Astrocyte of the cerebellum (primary cell): ENCODE measurements around the gene CSF2RB.

Experiments
- DNase-seq: peaks from one replicate; pipeline ENCODE4 v3.0.0-alpha.2; 2011; ENCODE audit warnings: low read depth
- H3K4me3 ChIP-seq: 2 replicates; pipeline ENCODE4 v1.5.1; 2011; ENCODE audit warnings: mild to moderate bottlenecking, low read depth, low read length, moderate library complexity
- in situ Hi-C: cut with HindIII; loops from 2 replicates; pipeline ENCODE4 v1.10.0; 2017; ENCODE audit warnings: low sequenced_read_pairs
- TF ChIP-seq, protein P1 (sequence below): IDR thresholded peaks from 2 replicates; pipeline ENCODE4 v1.5.1; 2012; ENCODE audit warnings: low read length, low read depth, moderate library complexity, mild to moderate bottlenecking; ENCODE audit errors: missing control alignments

The CSF2RB gene

DNA sequence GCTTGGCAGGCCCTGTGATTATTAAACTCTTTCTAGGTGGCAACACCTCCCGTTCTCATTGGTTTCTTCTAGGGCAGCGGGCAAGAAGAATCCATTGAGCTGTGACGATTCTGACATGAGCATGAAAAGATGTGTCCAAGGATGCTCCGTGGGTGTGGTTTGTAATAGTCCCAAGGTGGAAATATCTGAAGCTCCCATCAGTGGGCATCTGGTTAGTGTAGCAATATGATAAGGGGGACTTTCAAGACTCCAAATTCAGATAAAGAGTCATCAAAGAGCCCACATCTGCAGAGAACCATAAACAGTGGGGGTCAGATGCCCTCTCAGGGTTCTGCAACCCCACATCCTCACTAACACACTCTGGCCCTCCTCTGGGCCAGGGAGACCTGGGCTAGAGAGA lies 63.2 kb downstream of the CSF2RB start:
- H3K4me3 ChIP-seq = no peak overlapping the region
- in situ Hi-C loops = no loop called here
- no peak for DNase-seq
- TF ChIP-seq, protein P1, sequence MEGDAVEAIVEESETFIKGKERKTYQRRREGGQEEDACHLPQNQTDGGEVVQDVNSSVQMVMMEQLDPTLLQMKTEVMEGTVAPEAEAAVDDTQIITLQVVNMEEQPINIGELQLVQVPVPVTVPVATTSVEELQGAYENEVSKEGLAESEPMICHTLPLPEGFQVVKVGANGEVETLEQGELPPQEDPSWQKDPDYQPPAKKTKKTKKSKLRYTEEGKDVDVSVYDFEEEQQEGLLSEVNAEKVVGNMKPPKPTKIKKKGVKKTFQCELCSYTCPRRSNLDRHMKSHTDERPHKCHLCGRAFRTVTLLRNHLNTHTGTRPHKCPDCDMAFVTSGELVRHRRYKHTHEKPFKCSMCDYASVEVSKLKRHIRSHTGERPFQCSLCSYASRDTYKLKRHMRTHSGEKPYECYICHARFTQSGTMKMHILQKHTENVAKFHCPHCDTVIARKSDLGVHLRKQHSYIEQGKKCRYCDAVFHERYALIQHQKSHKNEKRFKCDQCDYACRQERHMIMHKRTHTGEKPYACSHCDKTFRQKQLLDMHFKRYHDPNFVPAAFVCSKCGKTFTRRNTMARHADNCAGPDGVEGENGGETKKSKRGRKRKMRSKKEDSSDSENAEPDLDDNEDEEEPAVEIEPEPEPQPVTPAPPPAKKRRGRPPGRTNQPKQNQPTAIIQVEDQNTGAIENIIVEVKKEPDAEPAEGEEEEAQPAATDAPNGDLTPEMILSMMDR = no peak

DNA sequence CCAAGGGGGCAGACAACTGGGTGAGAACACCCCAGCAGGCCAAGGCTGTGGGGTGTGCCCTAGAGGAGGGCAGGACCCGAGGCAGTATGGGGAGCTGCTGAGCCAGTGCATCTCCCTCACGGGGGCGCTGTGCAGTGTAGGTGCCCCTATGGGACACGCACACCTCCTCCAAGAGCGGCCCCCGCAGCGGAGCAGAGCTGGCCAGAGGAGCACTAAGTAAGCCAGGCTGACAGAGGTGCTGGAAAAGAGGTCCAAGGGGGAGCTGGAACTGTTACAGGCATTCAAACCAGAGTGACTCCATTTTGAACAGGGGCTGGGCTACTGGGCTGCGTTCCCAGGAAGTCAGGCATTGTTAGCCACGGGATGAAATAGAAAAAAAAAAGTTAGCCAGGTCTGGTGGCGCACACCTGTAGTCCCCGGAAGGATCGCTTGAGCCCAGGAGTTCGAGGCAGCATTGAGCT lies 64.0 kb downstream of the CSF2RB start:
- H3K4me3 ChIP-seq = peak overlapping the region; percentile 41
- in situ Hi-C loops = no loop called here
- TF ChIP-seq, protein P1 = peak; percentile 32
- no peak for DNase-seq

DNA sequence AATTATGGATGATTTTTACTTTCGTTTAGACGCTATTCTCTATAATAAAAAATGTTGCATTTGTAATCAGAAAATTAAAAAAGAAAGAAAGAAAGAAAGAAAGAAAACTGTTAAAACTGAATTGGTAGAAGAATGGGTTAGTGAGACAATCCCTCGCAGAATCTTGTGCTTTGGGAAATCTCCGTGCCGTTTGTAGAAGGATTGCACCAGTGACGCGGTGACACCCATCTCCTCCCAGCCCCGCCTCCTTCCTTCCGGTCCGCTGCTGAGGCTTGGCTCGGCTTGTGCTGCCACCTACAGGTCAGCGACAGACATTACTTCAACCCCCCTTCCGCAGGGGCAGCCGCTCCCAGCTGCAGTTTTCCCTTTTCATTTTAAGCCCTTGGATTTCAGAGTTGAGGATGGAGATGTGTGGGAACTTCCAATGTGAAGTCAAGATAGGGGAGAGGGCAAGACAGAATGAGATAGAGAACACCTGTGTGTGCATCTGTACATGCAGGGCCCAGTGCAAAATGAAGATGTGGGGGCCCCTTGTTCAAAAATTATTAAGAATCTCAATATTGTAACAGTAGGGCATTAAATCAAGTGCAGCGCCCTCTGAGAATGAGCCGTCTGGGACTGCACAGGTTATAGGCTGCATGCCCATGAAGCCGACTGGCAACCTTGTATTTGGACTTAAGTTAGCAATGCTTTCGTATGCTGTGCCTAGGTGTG lies 64.7 kb downstream of the CSF2RB start:
- in situ Hi-C loops = no loop called here
- DNase-seq = peak; percentile 68
- TF ChIP-seq, protein P1 = peak; percentile 88
- peak overlapping the region; percentile 41 for H3K4me3 ChIP-seq

DNA sequence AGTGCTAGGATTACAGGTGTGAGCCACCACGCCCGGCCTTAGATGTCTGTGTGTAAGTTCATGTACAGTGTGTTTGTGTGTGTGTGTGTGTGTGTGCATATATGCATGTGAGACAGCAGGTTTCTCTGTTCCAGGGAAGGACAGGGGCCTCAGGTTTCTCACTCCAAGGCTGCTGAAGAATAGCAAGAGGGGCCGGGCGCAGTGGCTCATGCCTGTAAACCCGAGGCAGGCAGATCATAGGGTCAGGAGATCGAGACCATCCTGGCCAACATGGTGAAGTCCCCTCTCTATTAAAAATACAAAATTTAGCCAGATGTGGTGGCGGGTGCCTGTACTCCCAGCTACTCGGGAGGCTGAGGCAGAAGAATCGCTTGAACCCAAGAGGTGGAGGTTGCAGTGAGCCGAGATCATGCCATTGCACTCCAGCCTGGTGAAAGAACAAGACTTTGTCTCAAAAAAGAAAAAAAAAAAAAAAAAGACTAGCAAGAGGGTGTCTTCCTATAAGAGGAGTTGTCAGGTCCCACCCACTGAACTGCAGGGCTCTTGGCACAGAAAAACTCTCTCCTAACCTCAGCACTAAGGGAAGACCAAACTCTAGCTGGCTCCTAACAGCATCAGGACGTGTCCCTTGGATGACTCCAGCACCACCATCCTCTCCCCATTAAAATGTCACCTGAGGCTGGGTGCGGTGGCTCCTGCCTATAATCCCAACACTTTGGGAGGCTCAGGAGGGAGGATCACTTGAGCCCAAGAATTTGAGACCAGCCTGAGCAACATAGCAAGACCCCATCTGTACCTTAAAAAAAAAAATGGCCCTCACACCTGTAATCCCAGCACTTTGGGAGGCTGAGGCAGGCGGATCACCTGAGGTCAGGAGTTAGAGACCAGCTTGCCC lies 65.8 kb downstream of the CSF2RB start:
- H3K4me3 ChIP-seq = no peak overlapping the region
- in situ Hi-C loops = no loop called here
- TF ChIP-seq, protein P1 = no peak
- no peak for DNase-seq

DNA sequence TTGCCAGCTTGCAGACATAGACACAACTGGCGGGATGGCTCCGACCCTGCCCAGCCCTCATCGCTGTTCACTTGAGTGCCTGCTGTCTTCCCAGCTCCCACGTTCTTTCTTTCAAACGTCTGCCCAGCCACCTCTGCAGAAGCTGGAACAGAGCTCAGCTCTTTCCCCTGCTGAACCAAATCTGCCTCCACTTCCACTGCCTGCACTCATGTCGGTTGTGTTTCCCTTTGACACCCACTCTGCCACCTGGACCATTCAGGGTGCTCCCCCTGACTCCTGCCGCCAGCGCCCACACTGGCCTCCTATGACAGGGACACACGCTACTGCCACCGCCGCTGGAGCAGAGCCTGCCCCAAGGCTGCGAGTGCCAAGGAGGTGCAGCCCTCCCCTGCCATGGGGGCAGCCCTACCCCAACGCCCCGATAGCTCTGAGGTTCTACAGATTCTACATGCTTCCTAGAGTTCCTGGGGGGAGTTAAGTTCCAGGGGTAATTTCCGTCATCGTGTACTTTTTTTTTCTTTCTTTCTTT lies 67.9 kb downstream of the CSF2RB start:
- TF ChIP-seq, protein P1 = no peak
- no peak overlapping the region for H3K4me3 ChIP-seq
- DNase-seq = no peak
- in situ Hi-C loops = no loop called here

DNA sequence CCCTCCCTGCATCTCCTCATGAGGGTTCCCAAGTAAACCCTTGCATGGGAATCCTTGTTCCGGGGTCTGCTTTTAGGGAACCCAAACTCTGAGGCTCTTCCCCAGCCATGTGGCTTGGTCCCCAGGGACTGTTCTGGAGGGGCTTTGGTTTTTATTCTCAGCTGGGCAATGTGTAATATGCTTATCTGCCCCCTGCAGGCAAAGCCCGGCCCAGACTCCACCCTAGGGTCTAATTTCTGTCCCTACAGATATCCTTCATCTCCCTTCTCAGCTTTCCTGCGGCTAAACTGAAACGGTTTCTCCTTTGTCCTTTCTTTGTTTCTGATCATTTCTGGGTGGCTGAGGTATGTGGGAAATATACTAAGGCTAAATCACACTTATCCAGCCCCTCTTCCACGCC lies 68.7 kb downstream of the CSF2RB start:
- in situ Hi-C loops = no loop called here
- TF ChIP-seq, protein P1 = no peak

More for the DNA sequence above, 68.7 kb downstream of the CSF2RB start:
- DNase-seq = no peak
- no peak overlapping the region for H3K4me3 ChIP-seq
